ENCODE data around the gene SLC25A21.

Gene SLC25A21

GRCh38 chr14:37051153-37051552 lies 121.3 kb downstream of the SLC25A21 start:
- in situ Hi-C loops (cut with MboI; ENCODE audit: low sequenced_read_pairs): no loop called here

GRCh38 chr14:37048666-37049071 lies 123.7 kb downstream of the SLC25A21 start:
- in situ Hi-C loops (cut with MboI; ENCODE audit: low sequenced_read_pairs): no loop called here

GRCh38 chr14:37047996-37048395 lies 124.4 kb downstream of the SLC25A21 start:
- in situ Hi-C loops (cut with MboI; ENCODE audit: low sequenced_read_pairs): no loop called here

DNA sequence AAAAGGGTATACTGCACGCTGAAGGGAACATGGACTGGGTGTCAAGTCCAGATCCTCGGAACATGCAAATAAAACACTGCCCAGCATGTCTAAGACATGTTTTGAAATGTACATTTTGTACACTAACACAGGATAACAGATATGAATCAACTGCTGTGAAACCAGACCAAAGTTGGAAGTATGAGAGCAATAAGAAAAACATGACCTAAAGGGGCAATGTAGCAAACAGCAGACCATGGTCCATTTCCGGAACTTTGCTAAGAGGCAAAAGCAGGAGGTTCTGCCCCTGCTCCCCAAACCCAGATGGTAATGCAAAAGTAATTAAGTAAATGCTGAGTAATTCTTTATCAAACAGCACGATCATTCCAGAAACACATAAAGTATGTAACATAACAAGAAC lies 125.2 kb downstream of the SLC25A21 start:
- in situ Hi-C loops (cut with MboI; ENCODE audit: low sequenced_read_pairs): no loop called here

GRCh38 chr14:37046815-37047214 lies 125.6 kb downstream of the SLC25A21 start:
- in situ Hi-C loops (cut with MboI; ENCODE audit: low sequenced_read_pairs): no loop called here

DNA sequence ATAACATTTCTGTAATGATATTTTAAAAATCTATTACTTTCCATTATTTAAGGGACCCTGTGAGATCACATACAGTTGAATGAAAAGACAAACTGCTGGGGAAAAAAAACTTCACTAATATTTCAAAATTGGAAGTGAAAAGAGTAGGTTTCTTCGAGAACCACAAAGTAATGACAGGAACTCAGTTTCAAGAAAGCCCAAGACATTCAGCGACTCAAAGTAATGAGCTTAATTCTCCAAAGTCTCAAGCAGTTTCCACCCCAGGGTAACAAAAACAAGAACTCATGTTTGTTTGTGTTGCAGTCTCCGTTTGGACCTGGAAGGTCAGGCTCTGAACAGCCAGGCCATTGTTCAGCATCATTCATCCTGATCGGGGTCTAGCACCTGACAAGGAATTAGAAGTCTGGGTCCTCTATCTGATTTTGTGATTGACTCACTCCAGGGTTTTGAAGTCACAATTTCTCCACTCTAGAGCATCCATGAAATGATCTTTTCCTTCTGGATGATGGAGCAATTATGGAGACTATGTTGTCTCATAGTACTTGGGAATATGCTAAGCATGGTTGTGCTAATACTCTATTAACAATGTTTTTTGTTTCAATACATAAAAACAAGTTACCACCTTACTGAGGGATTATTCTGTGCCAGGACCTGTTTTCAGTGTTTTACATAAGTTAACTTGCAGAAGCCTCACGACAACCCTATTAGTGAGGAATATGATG lies 126.9 kb downstream of the SLC25A21 start:
- in situ Hi-C loops (cut with MboI; ENCODE audit: low sequenced_read_pairs): no loop called here

GRCh38 chr14:37037636-37038387 lies 134.6 kb downstream of the SLC25A21 start:
- in situ Hi-C loops (cut with MboI; ENCODE audit: low sequenced_read_pairs): no loop called here

DNA sequence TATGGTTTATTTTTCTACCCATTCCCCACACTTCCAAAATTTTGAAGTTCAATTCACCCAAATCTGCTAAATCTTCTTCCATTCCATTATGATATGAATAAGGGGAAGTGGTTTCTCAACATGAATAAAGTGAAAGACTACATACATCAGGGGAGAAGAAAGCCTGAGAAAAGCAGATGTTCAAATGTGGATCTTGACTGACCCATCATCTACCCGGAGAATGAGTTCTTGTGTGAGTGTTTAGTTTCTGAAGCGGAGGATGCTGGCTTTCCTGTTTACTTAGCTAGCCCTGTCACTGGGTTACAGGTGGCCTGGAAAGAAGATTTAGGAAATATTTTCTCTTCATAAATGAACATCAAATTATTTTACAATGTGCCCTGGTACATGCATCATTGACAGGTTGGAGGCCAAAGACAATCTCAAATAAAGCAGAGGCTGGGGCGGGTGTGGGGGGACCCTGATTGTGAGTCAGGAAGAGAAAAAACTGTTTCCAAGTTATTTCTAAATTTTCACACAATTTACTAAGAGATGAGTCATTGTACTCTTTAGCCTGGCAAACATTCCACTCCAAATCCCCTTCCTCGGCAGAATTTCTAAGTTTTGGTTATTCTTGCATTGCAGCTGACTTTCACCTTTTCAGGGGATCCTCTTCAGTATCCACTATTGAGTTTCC lies 135.6 kb downstream of the SLC25A21 start:
- in situ Hi-C loops (cut with MboI; ENCODE audit: low sequenced_read_pairs): no loop called here

DNA sequence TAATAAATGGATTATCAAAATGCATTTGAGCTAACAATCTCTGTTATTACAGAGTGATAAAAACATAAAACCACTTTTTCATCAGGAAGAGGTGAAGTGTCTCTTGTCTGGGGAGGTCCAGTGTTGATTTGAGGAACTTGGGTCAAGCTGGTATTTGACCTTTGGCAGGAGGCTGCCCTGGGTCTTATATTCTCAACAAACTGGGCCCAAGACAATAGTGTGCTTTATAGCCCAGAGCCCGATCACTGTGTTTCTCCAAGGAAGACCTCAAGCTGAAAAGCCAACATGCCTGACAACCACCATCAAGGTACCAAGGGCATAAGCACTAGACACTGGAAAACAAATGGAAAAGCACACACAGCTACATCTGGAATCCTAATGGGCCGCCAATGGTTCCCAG lies 137.0 kb downstream of the SLC25A21 start:
- in situ Hi-C loops (cut with MboI; ENCODE audit: low sequenced_read_pairs): no loop called here

DNA sequence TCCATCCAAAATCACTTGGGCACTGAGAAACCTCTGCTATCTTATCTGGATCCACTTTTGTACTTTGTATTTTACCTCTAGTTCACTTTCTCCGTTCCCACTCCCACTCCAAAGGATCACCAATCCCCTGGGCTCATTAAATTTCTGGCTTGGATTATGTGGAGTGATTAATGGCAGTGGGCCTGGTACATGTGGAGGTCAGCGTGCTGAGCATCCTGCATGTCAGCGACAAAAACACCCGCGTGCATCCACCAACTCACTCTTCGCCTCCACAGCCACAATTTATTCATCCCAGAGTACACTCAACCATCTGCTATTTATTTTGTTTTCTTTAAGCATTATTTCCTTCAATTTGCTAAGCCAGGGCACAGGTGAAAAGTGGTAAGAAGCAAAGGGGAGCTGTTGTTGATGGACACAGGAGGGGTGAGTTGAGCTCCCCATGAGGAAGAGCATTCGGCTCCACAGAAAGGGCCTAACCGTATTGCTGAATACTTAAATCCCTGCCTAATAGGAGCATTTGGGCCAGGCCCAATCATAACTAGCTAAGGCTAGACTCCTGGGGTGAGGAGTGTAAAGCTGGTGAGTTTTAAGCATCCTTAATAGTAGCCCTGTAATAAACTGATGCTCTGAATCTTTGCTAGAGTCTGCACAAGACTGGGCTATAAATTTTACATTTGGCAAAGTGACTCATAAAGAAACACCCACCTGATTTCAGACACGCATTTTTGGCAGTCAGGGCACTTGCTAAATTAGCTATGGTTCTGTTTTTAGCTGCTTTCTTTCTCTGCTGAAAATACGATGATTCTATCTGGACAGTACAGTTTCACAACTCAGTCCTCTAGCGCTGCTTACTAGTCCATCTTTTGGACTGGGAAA lies 137.8 kb downstream of the SLC25A21 start:
- in situ Hi-C loops (cut with MboI; ENCODE audit: low sequenced_read_pairs): no loop called here

DNA sequence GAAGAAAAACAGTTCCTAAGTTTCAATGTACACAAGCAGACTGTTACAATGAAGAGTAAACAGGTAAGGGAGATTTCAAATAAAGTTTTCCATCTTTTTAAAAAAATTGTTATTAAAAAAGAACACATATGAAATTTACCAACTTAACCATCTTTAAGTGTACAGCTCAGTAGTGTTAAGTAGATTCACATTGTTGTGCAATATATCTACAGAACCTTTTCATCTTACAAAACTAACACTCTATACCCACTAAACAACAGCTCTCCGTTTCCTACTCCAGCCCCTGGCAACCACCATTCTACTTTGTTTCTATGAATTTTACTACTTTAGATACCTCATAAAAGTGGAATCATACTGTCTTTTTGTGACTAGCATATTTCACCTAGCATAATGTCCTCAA lies 139.5 kb downstream of the SLC25A21 start:
- in situ Hi-C loops (cut with MboI; ENCODE audit: low sequenced_read_pairs): no loop called here

GRCh38 chr14:37027188-37027824 lies 145.1 kb downstream of the SLC25A21 start:
- in situ Hi-C loops (cut with MboI; ENCODE audit: low sequenced_read_pairs): no loop called here

DNA sequence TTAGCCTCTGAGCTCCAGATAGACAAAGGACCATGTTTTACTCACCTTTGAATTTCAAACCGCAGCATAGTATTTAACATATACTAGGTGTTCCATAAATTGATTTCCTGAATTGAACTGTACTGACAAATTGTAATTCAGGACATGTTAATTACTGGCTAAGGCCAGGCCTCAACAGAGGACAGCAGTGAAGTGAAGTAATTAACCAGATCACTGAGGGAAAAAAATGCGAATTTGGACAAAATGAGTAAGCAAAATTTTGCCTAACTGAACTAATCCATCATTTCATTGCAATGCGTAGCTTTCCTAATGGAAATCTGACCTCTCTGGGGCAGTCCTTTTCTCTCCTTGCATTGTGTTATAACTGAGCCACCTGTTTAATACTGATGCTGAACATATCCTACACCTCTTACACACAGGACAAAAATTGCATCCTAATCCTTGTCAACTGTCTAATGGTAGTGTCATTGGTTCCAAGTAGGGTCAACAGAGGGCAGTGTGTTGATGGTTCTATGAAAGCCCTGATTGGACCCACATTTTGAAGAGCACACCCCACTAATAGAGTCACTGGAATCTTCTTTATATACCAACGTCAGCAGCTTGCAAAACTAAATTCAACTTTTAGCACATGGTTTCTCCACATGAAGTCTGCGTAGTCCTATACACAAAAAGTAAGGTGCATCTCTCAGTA lies 148.4 kb downstream of the SLC25A21 start:
- in situ Hi-C loops (cut with MboI; ENCODE audit: low sequenced_read_pairs): no loop called here

- in situ Hi-C loops (cut with MboI; ENCODE audit: low sequenced_read_pairs): no loop called here
These were observed 151.0 kb downstream of the SLC25A21 start for GRCh38 chr14:37021390-37021789.

DNA sequence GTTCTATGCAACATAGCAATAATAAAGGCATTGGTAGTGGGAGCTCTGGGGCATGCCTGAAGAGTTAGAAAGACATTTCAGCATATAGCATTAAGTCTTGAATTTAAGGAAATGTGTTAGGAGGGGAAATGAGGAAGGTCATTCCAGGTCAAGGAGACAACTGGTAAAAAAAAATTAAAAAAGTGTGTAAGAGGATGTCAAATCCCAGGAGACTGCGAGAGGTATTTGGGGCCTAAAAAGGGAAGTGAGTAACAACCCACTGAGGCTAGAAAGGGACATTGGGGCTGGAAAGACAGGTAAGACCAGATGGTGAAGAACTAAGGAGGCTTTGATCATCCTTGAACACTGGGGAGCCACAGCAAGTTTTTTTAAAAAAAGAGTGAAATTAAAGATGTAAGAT lies 152.9 kb downstream of the SLC25A21 start:
- in situ Hi-C loops (cut with MboI; ENCODE audit: low sequenced_read_pairs): no loop called here

DNA sequence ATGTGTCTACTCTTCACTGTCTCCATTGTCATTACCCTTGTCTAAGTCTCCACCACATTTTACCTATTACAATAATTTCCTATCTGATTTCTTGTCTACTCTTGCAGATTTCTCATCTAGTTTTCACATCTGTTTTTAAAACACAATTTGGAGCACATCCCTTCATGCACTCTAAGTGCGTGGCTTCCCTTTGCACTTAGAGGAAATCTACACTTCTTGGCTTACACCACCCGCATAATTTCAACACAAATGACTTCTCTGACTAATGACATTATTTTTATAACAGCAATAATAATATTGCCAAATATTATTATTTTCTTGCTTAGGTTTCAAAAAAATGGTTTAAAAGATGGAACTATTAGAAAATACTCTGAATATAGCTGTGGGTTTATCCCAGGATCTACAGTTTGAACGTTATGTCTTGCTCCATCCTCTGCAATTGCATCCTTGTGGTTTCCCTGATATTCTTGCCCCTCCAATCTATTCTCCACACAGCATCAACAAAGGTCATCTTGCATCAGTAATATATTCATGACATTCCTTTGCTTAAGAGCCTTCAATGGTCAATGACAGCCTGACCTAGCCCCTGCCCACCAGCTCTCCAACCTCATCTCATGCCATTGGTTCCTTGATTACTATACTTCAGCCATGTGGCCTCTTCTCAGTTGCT lies 153.7 kb downstream of the SLC25A21 start:
- in situ Hi-C loops (cut with MboI; ENCODE audit: low sequenced_read_pairs): no loop called here

DNA sequence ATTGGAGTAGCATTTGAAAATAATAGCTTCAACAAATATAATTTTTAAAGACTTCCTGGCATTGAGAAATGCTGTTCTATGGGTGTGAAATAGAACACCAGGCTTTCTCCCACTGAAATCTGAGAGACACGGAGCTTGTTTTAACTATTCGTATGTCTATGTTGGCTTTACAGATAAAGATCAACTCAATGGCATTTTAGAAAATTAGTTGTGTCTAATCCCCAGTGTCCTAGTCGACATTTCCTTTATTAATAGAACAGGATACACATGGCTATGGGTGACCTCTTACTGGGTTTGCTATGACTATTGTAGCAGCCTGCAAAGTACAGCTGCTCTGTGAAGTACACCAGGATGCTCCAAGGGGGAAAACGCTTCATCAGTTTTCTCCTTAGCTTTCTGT lies 159.3 kb downstream of the SLC25A21 start:
- in situ Hi-C loops (cut with MboI; ENCODE audit: low sequenced_read_pairs): no loop called here

GRCh38 chr14:36998686-36999085 lies 173.7 kb downstream of the SLC25A21 start:
- in situ Hi-C loops (cut with MboI; ENCODE audit: low sequenced_read_pairs): no loop called here

DNA sequence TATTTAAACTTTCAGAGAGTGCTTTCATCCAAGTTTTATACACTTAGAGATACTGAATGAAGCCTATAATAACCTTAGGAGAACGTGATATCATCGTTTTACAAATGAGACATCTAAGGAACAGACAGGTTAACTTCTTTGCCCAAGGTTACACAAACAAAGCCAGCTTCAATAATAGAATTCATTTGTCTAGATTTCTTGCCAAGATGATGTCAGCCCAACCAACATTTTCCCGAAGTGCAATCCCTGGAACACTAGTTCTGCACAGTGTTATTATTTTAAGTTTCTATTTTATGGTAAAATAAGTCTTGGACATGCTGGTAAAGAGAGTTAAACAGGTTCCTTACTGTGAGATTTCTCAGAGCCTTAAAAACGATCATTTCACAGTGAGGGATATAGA lies 174.6 kb downstream of the SLC25A21 start:
- in situ Hi-C loops (cut with MboI; ENCODE audit: low sequenced_read_pairs): no loop called here
